IMR-90 (cell line): Measurements from ENCODE around the gene DNAJC17. TPM values are rescaled to one million over a fixed set of nuclear protein-coding genes. Genes with fewer than 3 reads are reported as not detected.

Source experiments
- ATAC-seq: fragments of 200-7000 bp; cut with Tn5 transposase; 2 replicates; pipeline ENCODE4 v1.9.1; 2020; ENCODE audit warnings: low read depth, mild to moderate bottlenecking, moderate library complexity
- BruUV-seq: library from RNA; stranded (reverse); fragments of 400-500 nt; replicated peaks from 2 replicates; lab custom pipeline; 2021; lab: Mats Ljungman, UMichigan
- CTCF ChIA-PET: fragments of 300-600 bp; formaldehyde crosslinking; extraction: SDS; loops from one replicate; lab custom pipeline; 2021; ENCODE audit warnings: antibody characterized with exemption; lab: Yijun Ruan, JAX
- POLR2A ChIA-PET: fragments of 300-600 bp; sonication (Branson Sonifier 250); formaldehyde crosslinking; loops from one replicate; lab custom pipeline; 2022; ENCODE audit warnings: antibody characterized with exemption; ENCODE audit not compliant: unreplicated experiment; lab: Charles Lee
- DNase-seq: peaks from one replicate; pipeline ENCODE4 v3.0.0; 2013
- H2AFZ ChIP-seq: replicated peaks from 2 replicates; pipeline ENCODE3; 2013; ENCODE audit warnings: low read length, mild to moderate bottlenecking; ENCODE audit not compliant: poor library complexity
- H2AK5ac ChIP-seq: 2 replicates; pipeline ENCODE4 v1.6.1; 2013; ENCODE audit warnings: low read depth, low read length, inconsistent platforms
- H2AK9ac ChIP-seq: replicated peaks from 2 replicates; pipeline ENCODE3; 2013; ENCODE audit warnings: mild to moderate bottlenecking, low read depth, low read length, moderate library complexity; ENCODE audit not compliant: poor library complexity
- H2BK120ac ChIP-seq: 2 replicates; pipeline ENCODE4 v1.6.1; 2013; ENCODE audit warnings: low read depth, low read length, inconsistent platforms
- H2BK15ac ChIP-seq: 3 replicates; pipeline ENCODE4 v1.6.1; 2013; ENCODE audit warnings: low read depth, low read length, inconsistent platforms
- H2BK20ac ChIP-seq: 2 replicates; pipeline ENCODE4 v1.6.1; 2013; ENCODE audit warnings: low read depth, mild to moderate bottlenecking, inconsistent platforms, low read length, moderate library complexity
- H2BK5ac ChIP-seq: 2 replicates; pipeline ENCODE4 v1.6.1; 2013; ENCODE audit warnings: mild to moderate bottlenecking, low read depth, low read length, inconsistent platforms; ENCODE audit not compliant: poor library complexity, severe bottlenecking
- H3K14ac ChIP-seq: replicated peaks from 2 replicates; pipeline ENCODE4 v1.6.1; 2013; ENCODE audit warnings: low read depth, low read length, inconsistent platforms
- H3K18ac ChIP-seq: 2 replicates; pipeline ENCODE4 v1.6.1; 2013; ENCODE audit warnings: low read depth, low read length, control low read depth
- H3K23ac ChIP-seq: 2 replicates; pipeline ENCODE4 v1.6.1; 2013; ENCODE audit warnings: low read depth, low read length, inconsistent platforms
- H3K27ac ChIP-seq: 2 replicates; pipeline ENCODE4 v1.5.1; 2013; ENCODE audit warnings: mild to moderate bottlenecking, control low read depth, low read length; ENCODE audit not compliant: insufficient read depth
- H3K27me3 ChIP-seq: 2 replicates; pipeline ENCODE4 v1.6.1; 2013; ENCODE audit warnings: low read length; ENCODE audit not compliant: control insufficient read depth, insufficient read depth
- H3K36me3 ChIP-seq: 2 replicates; pipeline ENCODE4 v1.6.1; 2013; ENCODE audit warnings: low read length, mixed read lengths; ENCODE audit not compliant: control insufficient read depth, insufficient read depth
- H3K4ac ChIP-seq: 2 replicates; pipeline ENCODE4 v1.6.1; 2013; ENCODE audit warnings: low read depth, low read length, inconsistent platforms
- H3K4me1 ChIP-seq: 2 replicates; pipeline ENCODE4 v1.6.1; 2013; ENCODE audit warnings: low read length, mixed read lengths; ENCODE audit not compliant: control insufficient read depth, insufficient read depth
- H3K4me2 ChIP-seq: 2 replicates; pipeline ENCODE4 v1.6.1; 2013; ENCODE audit warnings: low read depth, mild to moderate bottlenecking, control low read depth, low read length, moderate library complexity
- H3K4me3 ChIP-seq: 2 replicates; pipeline ENCODE4 v1.5.1; 2013; ENCODE audit warnings: low read depth, mild to moderate bottlenecking, control low read depth, low read length, moderate library complexity; ENCODE audit not compliant: insufficient read depth
- H3K56ac ChIP-seq: 2 replicates; pipeline ENCODE4 v1.6.1; 2013; ENCODE audit warnings: low read length, inconsistent platforms; ENCODE audit not compliant: insufficient read depth; ENCODE audit errors: extremely low read depth
- H3K79me1 ChIP-seq, 2 experiments: 2 replicates each; pipeline ENCODE4 v1.6.1; 2013; ENCODE audit warnings: low read length in 2 of 2, inconsistent platforms in 1 of 2, low read depth in 1 of 2
- H3K9ac ChIP-seq: 2 replicates; pipeline ENCODE4 v1.6.1; 2013; ENCODE audit warnings: low read depth, low read length, control low read depth
- H3K9me1 ChIP-seq: 2 replicates; pipeline ENCODE4 v1.6.1; 2013; ENCODE audit warnings: low read length, inconsistent platforms; ENCODE audit not compliant: insufficient read depth
- H3K9me3 ChIP-seq: 2 replicates; pipeline ENCODE4 v1.6.1; 2013; ENCODE audit warnings: low read length; ENCODE audit not compliant: control insufficient read depth, insufficient read depth
- H4K20me1 ChIP-seq: 2 replicates; pipeline ENCODE4 v1.6.1; 2013; ENCODE audit warnings: low read length, inconsistent platforms; ENCODE audit not compliant: insufficient read depth
- H4K5ac ChIP-seq: 2 replicates; pipeline ENCODE4 v1.6.1; 2013; ENCODE audit warnings: mild to moderate bottlenecking, low read depth, low read length, control low read depth
- H4K8ac ChIP-seq, 2 experiments: 2 replicates each; pipeline ENCODE4 v1.6.1; 2013; ENCODE audit warnings: low read depth in 2 of 2, low read length in 2 of 2, control low read depth in 1 of 2, inconsistent platforms in 1 of 2
- H4K91ac ChIP-seq: 2 replicates; pipeline ENCODE4 v1.6.1; 2013; ENCODE audit warnings: low read depth, low read length, inconsistent platforms; ENCODE audit not compliant: insufficient read depth
- CHD1 ChIP-seq: IDR thresholded peaks from 2 replicates; pipeline ENCODE4 v1.6.1; 2012; ENCODE audit warnings: low read depth, low read length, improper control_type of control experiment
- FOS ChIP-seq: fragments of 150-350 bp; IDR thresholded peaks from 2 replicates; pipeline ENCODE4 v1.6.1; 2016; ENCODE audit warnings: low read depth, low read length
- MAFK ChIP-seq: IDR thresholded peaks from 2 replicates; pipeline ENCODE4 v1.6.1; 2012; ENCODE audit warnings: low read depth, low read length, improper control_type of control experiment
- MXI1 ChIP-seq: IDR thresholded peaks from 2 replicates; pipeline ENCODE4 v1.6.1; 2012; ENCODE audit warnings: low read depth, mild to moderate bottlenecking, low read length, moderate library complexity, borderline replicate concordance
- POLR2A ChIP-seq: IDR thresholded peaks from 2 replicates; pipeline ENCODE4 v1.6.1; 2012; ENCODE audit warnings: mild to moderate bottlenecking, low read depth, low read length
- RCOR1 ChIP-seq: IDR thresholded peaks from 2 replicates; pipeline ENCODE4 v1.6.1; 2012; ENCODE audit warnings: mild to moderate bottlenecking, low read length, improper control_type of control experiment; ENCODE audit not compliant: insufficient replicate concordance
- WGBS, 2 experiments: methylation state at CpG; one replicate each; pipeline versions ENCODE4 v1.1.5 to v1.1.7; 2013; ENCODE audit warnings: missing lambda C conversion rate in 2 of 2; ENCODE audit not compliant: insufficient read length in 1 of 2; ENCODE audit errors: extremely low coverage in 2 of 2; 5-methylcytosine and 5-hydroxymethylcytosine counted together
- dilution Hi-C: fragments of 300-500 bp; cut with HindIII; formaldehyde crosslinking; loops from one replicate; pipeline ENCODE4 v1.14.3; 2018; ENCODE audit warnings: low sequenced_read_pairs; ENCODE audit not compliant: unreplicated experiment
- in situ Hi-C: fragments of 300-500 bp; cut with MboI; formaldehyde crosslinking; loops from 3 replicates; pipeline ENCODE4 v1.14.3; 2019; ENCODE audit warnings: low sequenced_read_pairs, inconsistent platforms, mixed read lengths
- intact Hi-C: fragments of 100-400 bp; cut with micrococcal nuclease; formaldehyde crosslinking; loops from 2 replicates; pipeline ENCODE4 v1.10.0; 2022
- polyA plus RNA-seq, 3 experiments: library from polyadenylated mRNA; depleted of rRNA; stranded (reverse); fragments of >200 nt; gene quantifications; 2 replicates each; pipeline ENCODE4 v1.2.3, GENCODE V29; 2012; ENCODE audit warnings: low replicate concordance in 1 of 3
- total RNA-seq: library from RNA; depleted of rRNA; stranded (reverse); fragments of >200 nt; gene quantifications from 2 replicates; pipeline ENCODE4 v1.2.3, GENCODE V29; 2012

DNAJC17 gene
- total and polyA plus RNA-seq, 2 of the 4 experiments (the other 2 are of a cell fraction) = 58.6 to 107 TPM

- Histone ChIP-seq H3K27ac (no peak overlapping the region), H3K23ac (no peak overlapping the region), H3K4me1 (no peaks in the 10 kb centered on the region), H3K4me3 (no peak overlapping the region), H2AFZ (no peak overlapping the region), H2BK20ac (no peak overlapping the region), H3K9me1 (0 out of 2 replicates have a peak, but pooled peaks cover 4% of the 10 kb centered on the region), H2AK5ac (no peak overlapping the region), H3K27me3 (no peaks in the 10 kb centered on the region), H3K9ac (no peak overlapping the region), H2BK5ac (no peak overlapping the region), H3K4ac (no peak overlapping the region), H2BK120ac (no peak overlapping the region), H4K20me1 (no peaks in the 10 kb centered on the region), H4K5ac (no peak overlapping the region), H2BK15ac (no peak overlapping the region), H3K18ac (no peak overlapping the region), H3K36me3 (peaks cover 3% of the 10 kb centered on the region), H3K79me1 (no peaks in the 10 kb centered on the region), H2AK9ac (no peak overlapping the region), H3K9me3 (no peaks in the 10 kb centered on the region), H3K56ac (no peak overlapping the region), H3K4me2 (no peak overlapping the region), H4K91ac (no peak overlapping the region), H3K14ac (no peak overlapping the region), H4K8ac (no peak overlapping the region)
- in situ Hi-C loops = no loop called here
- WGBS, 2 experiments = 0% methylated on average over 1 of the region's 7 CpGs; no CpG with 5 or more reads in 1 of the 2 experiments
- BruUV-seq = no TSS peak
- dilution Hi-C loops = no loop called here
- DNase-seq (no peak), ATAC-seq (no peak)
- ChIA-PET CTCF (no interaction called here), POLR2A (no interaction called here)
- no peak for TF ChIP-seq CHD1
- no peak for TF ChIP-seq POLR2A
- TF ChIP-seq MAFK = peak; percentile 47
- TF ChIP-seq RCOR1 = no peak
- TF ChIP-seq MXI1 = no peak
- TF ChIP-seq FOS = no peak
- intact Hi-C loops = no loop called here
These were observed 11.8 kb upstream of the DNAJC17 start for GRCh38 chr15:40819048-40819447.
